HEK293T (cell line): ENCODE data around the gene PCSK2.

Source experiments
- BHLHE40 ChIP-seq: fragments of 450-650 bp; IDR thresholded peaks from 2 replicates; pipeline ENCODE4 v1.6.1; 2016; ENCODE audit warnings: mild to moderate bottlenecking, moderate library complexity, borderline replicate concordance
- ELF4 ChIP-seq: fragments of 450-650 bp; IDR thresholded peaks from 2 replicates; pipeline ENCODE4 v1.6.1; 2017; ENCODE audit warnings: antibody characterized with exemption
- FOXM1 ChIP-seq: fragments of 450-650 bp; IDR thresholded peaks from 2 replicates; pipeline ENCODE4 v1.6.1; 2017; ENCODE audit warnings: mild to moderate bottlenecking, borderline replicate concordance
- HDGF ChIP-seq: fragments of 450-650 bp; IDR thresholded peaks from 2 replicates; pipeline ENCODE4 v1.6.1; 2017; ENCODE audit warnings: antibody characterized with exemption, borderline replicate concordance
- NFRKB ChIP-seq: fragments of 450-650 bp; IDR thresholded peaks from 2 replicates; pipeline ENCODE4 v1.6.1; 2016; ENCODE audit warnings: mild to moderate bottlenecking, moderate library complexity
- SP1 ChIP-seq: fragments of 450-650 bp; IDR thresholded peaks from 2 replicates; pipeline ENCODE4 v1.6.1; 2017
- TARDBP ChIP-seq: fragments of 450-650 bp; IDR thresholded peaks from 2 replicates; pipeline ENCODE4 v1.6.1; 2016

GRCh38 chr20:17473659-17474058, 246.8 kb downstream of the PCSK2 start:
- TF ChIP-seq FOXM1 = no peak
- no peak for TF ChIP-seq SP1
- TF ChIP-seq ELF4 = no peak
- TF ChIP-seq BHLHE40 = no peak
- no peak for TF ChIP-seq TARDBP
- TF ChIP-seq NFRKB = no peak
- TF ChIP-seq HDGF = no peak
